GM23338 (cell line): ENCODE results near the gene CES5A. TPM values are rescaled to one million over a fixed set of nuclear protein-coding genes. Genes with fewer than 3 reads are reported as not detected.

Source experiments
- ATAC-seq: fragments of 200-7000 bp; cut with Tn5 transposase; 3 replicates; pipeline ENCODE4 v1.9.1; 2020
- DNase-seq: peaks from one replicate; pipeline ENCODE4 v3.0.0-alpha.2; 2015; ENCODE audit warnings: low spot score
- H2AFZ ChIP-seq: fragments of 200-600 bp; sonication (generic); 2 replicates; pipeline ENCODE4 v1.8.0; 2016; ENCODE audit warnings: antibody characterized with exemption, mild to moderate bottlenecking, moderate library complexity
- H3F3A ChIP-seq: fragments of 200-600 bp; sonication (generic); replicated peaks from 2 replicates; pipeline ENCODE4 v1.8.0; 2017; ENCODE audit warnings: antibody characterized with exemption, mixed run types, low read depth
- H3K27ac ChIP-seq: fragments of 200-600 bp; sonication (generic); 2 replicates; pipeline ENCODE4 v1.6.1; 2016; ENCODE audit warnings: low read depth
- H3K27me3 ChIP-seq: fragments of 200-600 bp; sonication (generic); 2 replicates; pipeline ENCODE4 v1.8.0; 2016; ENCODE audit warnings: mild to moderate bottlenecking, mixed run types, moderate library complexity; ENCODE audit not compliant: insufficient read depth
- H3K36me3 ChIP-seq: fragments of 200-600 bp; sonication (generic); 2 replicates; pipeline ENCODE4 v1.8.0; 2016; ENCODE audit warnings: mild to moderate bottlenecking; ENCODE audit not compliant: insufficient read depth
- H3K4me1 ChIP-seq: fragments of 200-600 bp; sonication (generic); 2 replicates; pipeline ENCODE4 v1.8.0; 2016; ENCODE audit warnings: mild to moderate bottlenecking, moderate library complexity; ENCODE audit not compliant: insufficient read depth
- H3K4me2 ChIP-seq: fragments of 200-600 bp; sonication (generic); 2 replicates; pipeline ENCODE4 v1.7.1; 2017; ENCODE audit warnings: mixed run types
- H3K4me3 ChIP-seq: fragments of 200-600 bp; sonication (generic); 2 replicates; pipeline ENCODE4 v1.6.1; 2016; ENCODE audit warnings: mixed run types
- H3K79me2 ChIP-seq: fragments of 200-600 bp; sonication (generic); replicated peaks from 2 replicates; pipeline ENCODE4 v1.8.0; 2017; ENCODE audit warnings: mild to moderate bottlenecking; ENCODE audit not compliant: insufficient read depth
- H3K9me2 ChIP-seq: fragments of 200-600 bp; sonication (generic); 2 replicates; pipeline ENCODE4 v1.8.0; 2017; ENCODE audit not compliant: insufficient read depth
- H4K20me1 ChIP-seq: fragments of 200-600 bp; sonication (generic); replicated peaks from 2 replicates; pipeline ENCODE4 v1.8.0; 2017; ENCODE audit warnings: mild to moderate bottlenecking; ENCODE audit not compliant: insufficient read depth
- H3K27ac Mint-ChIP-seq: 2 replicates; pipeline ENCODE4 v1.8.0; 2020; ENCODE audit warnings: inconsistent platforms, mild to moderate bottlenecking, moderate library complexity, mixed read lengths
- H3K27me3 Mint-ChIP-seq: 3 replicates; pipeline ENCODE4 v1.8.0; 2022; ENCODE audit warnings: low read depth, mild to moderate bottlenecking, moderate library complexity, mixed read lengths, inconsistent platforms; ENCODE audit not compliant: insufficient read depth, poor library complexity
- H3K36me3 Mint-ChIP-seq: 3 replicates; pipeline ENCODE4 v1.8.0; 2021; ENCODE audit warnings: low read depth, mild to moderate bottlenecking, inconsistent platforms, moderate library complexity, mixed read lengths
- H3K4me1 Mint-ChIP-seq: 3 replicates; pipeline ENCODE4 v1.8.0; 2020; ENCODE audit warnings: mild to moderate bottlenecking, inconsistent platforms, mixed read lengths
- H3K4me3 Mint-ChIP-seq: 3 replicates; pipeline ENCODE4 v1.8.0; 2021; ENCODE audit warnings: moderate library complexity, mild to moderate bottlenecking, inconsistent platforms, mixed read lengths
- H3K9me3 Mint-ChIP-seq: 3 replicates; pipeline ENCODE4 v1.8.0; 2020; ENCODE audit warnings: moderate library complexity, mild to moderate bottlenecking, inconsistent platforms, mixed read lengths
- ETS1 ChIP-seq: IDR thresholded peaks from 2 replicates; pipeline ENCODE4 v1.6.1; 2016; ENCODE audit warnings: antibody characterized with exemption
- EZH2phosphoT487 ChIP-seq: fragments of 200-600 bp; sonication (generic); IDR thresholded peaks from one replicate; pipeline ENCODE4 v1.8.1; 2018; ENCODE audit warnings: antibody characterized with exemption; ENCODE audit not compliant: unreplicated experiment
- JUNB ChIP-seq: IDR thresholded peaks from one replicate; pipeline ENCODE4 v1.6.1; 2016; ENCODE audit warnings: antibody characterized with exemption; ENCODE audit not compliant: unreplicated experiment
- polyA plus RNA-seq: library from polyadenylated mRNA; unstranded; fragments of >200 nt; fragmentation: Nextera tagmentation; extraction: Ambion mirVana; gene quantifications from 2 replicates; pipeline ENCODE4 v1.2.1, GENCODE V29; 2016
- total RNA-seq: library from RNA; depleted of rRNA; stranded (reverse); fragments of >200 nt; shearing (Covaris generic); gene quantifications from 2 replicates; pipeline ENCODE4 v1.2.3, GENCODE V29; 2014
- TF ChIP-seq, protein P1 (sequence below), 2 experiments: fragments of 200-600 bp in 1 of 2; sonication (generic) in 1 of 2; conservative IDR thresholded peaks; 2 replicates each; pipeline versions ENCODE4 v1.5.1 to v1.6.1; 2016 to 2017; ENCODE audit warnings: antibody characterized with exemption in 2 of 2, low read depth in 2 of 2, mild to moderate bottlenecking in 2 of 2, moderate library complexity in 1 of 2
- TF ChIP-seq, protein P2 (sequence below): IDR thresholded peaks from one replicate; pipeline ENCODE4 v1.6.1; 2018; ENCODE audit warnings: antibody characterized with exemption; ENCODE audit not compliant: unreplicated experiment

Gene CES5A
- total and polyA plus RNA-seq, 2 experiments from 2014 or later = not detected

DNA sequence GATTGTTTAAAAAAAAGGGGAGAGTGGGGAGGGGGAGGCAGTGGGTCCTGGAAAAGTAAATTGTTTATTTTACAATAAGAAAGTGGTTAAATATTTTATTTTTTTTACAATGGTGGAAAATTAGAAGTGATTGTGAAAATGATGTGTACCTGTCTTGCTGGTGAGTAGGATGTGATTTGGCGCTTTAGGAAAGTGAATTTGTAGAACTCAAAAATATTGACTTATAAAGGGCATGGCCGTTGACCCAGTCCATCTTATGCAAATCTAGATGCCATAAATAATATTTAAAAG is 32.1 kb downstream of the CES5A start:
- Histone ChIP-seq H3K36me3 (no peaks in the 10 kb centered on the region), H3F3A (no peaks in the 10 kb centered on the region), H3K27me3 (no peaks in the 10 kb centered on the region), H3K4me1 (no peaks in the 10 kb centered on the region), H2AFZ (no peak overlapping the region), H4K20me1 (no peaks in the 10 kb centered on the region), H3K4me2 (no peak overlapping the region), H3K9me2 (no peaks in the 10 kb centered on the region), H3K27ac (no peak overlapping the region), H3K79me2 (no peaks in the 10 kb centered on the region), H3K4me3 (no peak overlapping the region)
- Mint-ChIP-seq H3K9me3 (no peaks in the 10 kb centered on the region), H3K4me3 (no peak overlapping the region), H3K4me1 (peaks cover 4% of the 10 kb centered on the region; the same call in 2 of the 3 replicates), H3K27me3 (peaks cover 6% of the 10 kb centered on the region), H3K36me3 (no peaks in the 10 kb centered on the region), H3K27ac (no peak overlapping the region)
- ATAC-seq (no peak), DNase-seq (no peak)
- no peak for TF ChIP-seq ETS1

- Histone ChIP-seq H2AFZ (no peak overlapping the region; the same call in 1 of the 2 replicates), H3K4me2 (no peak overlapping the region), H3K79me2 (no peaks in the 10 kb centered on the region), H4K20me1 (no peaks in the 10 kb centered on the region), H3F3A (no peaks in the 10 kb centered on the region), H3K4me3 (no peak overlapping the region), H3K4me1 (no peaks in the 10 kb centered on the region), H3K27ac (no peak overlapping the region), H3K36me3 (no peaks in the 10 kb centered on the region), H3K9me2 (no peaks in the 10 kb centered on the region), H3K27me3 (no peaks in the 10 kb centered on the region)
- DNase-seq (peak; percentile 76), ATAC-seq (peak; percentile 87)
- H3K36me3 Mint-ChIP-seq = no peaks in the 10 kb centered on the region
- H3K9me3 Mint-ChIP-seq = no peaks in the 10 kb centered on the region
- TF ChIP-seq, protein P1, sequence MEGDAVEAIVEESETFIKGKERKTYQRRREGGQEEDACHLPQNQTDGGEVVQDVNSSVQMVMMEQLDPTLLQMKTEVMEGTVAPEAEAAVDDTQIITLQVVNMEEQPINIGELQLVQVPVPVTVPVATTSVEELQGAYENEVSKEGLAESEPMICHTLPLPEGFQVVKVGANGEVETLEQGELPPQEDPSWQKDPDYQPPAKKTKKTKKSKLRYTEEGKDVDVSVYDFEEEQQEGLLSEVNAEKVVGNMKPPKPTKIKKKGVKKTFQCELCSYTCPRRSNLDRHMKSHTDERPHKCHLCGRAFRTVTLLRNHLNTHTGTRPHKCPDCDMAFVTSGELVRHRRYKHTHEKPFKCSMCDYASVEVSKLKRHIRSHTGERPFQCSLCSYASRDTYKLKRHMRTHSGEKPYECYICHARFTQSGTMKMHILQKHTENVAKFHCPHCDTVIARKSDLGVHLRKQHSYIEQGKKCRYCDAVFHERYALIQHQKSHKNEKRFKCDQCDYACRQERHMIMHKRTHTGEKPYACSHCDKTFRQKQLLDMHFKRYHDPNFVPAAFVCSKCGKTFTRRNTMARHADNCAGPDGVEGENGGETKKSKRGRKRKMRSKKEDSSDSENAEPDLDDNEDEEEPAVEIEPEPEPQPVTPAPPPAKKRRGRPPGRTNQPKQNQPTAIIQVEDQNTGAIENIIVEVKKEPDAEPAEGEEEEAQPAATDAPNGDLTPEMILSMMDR (conservative IDR thresholded peaks at IDR 0.05; ENCODE audit: low read depth in 2 of 2) = peak; percentile 83 to 95
- TF ChIP-seq JUNB (no peak), ETS1 (no peak), EZH2phosphoT487 (no peak)
- TF ChIP-seq, protein P2, sequence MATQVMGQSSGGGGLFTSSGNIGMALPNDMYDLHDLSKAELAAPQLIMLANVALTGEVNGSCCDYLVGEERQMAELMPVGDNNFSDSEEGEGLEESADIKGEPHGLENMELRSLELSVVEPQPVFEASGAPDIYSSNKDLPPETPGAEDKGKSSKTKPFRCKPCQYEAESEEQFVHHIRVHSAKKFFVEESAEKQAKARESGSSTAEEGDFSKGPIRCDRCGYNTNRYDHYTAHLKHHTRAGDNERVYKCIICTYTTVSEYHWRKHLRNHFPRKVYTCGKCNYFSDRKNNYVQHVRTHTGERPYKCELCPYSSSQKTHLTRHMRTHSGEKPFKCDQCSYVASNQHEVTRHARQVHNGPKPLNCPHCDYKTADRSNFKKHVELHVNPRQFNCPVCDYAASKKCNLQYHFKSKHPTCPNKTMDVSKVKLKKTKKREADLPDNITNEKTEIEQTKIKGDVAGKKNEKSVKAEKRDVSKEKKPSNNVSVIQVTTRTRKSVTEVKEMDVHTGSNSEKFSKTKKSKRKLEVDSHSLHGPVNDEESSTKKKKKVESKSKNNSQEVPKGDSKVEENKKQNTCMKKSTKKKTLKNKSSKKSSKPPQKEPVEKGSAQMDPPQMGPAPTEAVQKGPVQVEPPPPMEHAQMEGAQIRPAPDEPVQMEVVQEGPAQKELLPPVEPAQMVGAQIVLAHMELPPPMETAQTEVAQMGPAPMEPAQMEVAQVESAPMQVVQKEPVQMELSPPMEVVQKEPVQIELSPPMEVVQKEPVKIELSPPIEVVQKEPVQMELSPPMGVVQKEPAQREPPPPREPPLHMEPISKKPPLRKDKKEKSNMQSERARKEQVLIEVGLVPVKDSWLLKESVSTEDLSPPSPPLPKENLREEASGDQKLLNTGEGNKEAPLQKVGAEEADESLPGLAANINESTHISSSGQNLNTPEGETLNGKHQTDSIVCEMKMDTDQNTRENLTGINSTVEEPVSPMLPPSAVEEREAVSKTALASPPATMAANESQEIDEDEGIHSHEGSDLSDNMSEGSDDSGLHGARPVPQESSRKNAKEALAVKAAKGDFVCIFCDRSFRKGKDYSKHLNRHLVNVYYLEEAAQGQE = no peak
- peaks cover 6% of the 10 kb centered on the region for H3K27me3 Mint-ChIP-seq
- H3K4me3 Mint-ChIP-seq = no peak overlapping the region
- H3K27ac Mint-ChIP-seq = no peak overlapping the region
- peaks cover 4% of the 10 kb centered on the region; the same call in 2 of the 3 replicates for H3K4me1 Mint-ChIP-seq
These were observed 32.6 kb downstream of the CES5A start for GRCh38 chr16:55842369-55843104.
